Measurements from ENCODE around the gene ITGA8. TPM values are rescaled to one million over a fixed set of nuclear protein-coding genes. Genes with fewer than 3 reads are reported as not detected.

Gene ITGA8
- total and polyA plus RNA-seq, 12 donors: 4.7 to 46.0 (median 22.2) TPM

GRCh38 chr10:15550950-15551349 lies 168.8 kb downstream of the ITGA8 start:
- intact Hi-C loops (cut with DNase I): no loop called here
- Histone ChIP-seq H3K27ac (no peak overlapping the region), H3K36me3 (replicated peaks in 1 of 2) (no peaks in the 10 kb centered on the region), H3K4me1 (replicated peaks in 1 of 2) (no peaks in the 10 kb centered on the region), H3K27me3 (no peaks in the 10 kb centered on the region), H3K4me3 (no peak overlapping the region), H3K9me3 (replicated peaks in 1 of 3) (no peaks in the 10 kb centered on the region)
- DNase-seq: no peak
- 81 to 86% (median 83%) methylated on average over 3 of the region's 3 CpGs for WGBS, 4 donors
- TF ChIP-seq CTCF (IDR thresholded peaks at IDR 0.05) (no peak), POLR2A (IDR thresholded peaks at IDR 0.05) (no peak)

DNA sequence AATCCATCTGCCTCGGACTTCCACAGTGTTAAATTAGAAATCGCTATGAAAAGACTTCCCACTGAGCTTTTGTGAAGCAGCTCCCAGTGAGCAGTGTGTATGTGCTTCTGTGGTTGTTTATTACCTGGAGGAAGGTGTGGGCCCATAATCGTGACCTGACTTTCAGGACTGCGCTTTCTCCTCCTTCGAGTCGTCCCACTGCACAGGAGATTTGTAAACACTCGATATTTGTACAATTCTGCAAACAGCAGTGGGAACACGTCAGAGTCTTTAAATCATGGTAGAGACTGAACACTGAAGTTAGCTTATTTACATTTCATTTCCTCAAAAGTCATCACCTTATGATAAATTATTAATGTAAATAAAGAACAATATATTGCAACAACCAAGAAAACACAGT lies 171.4 kb downstream of the ITGA8 start:
- TF ChIP-seq POLR2A (IDR thresholded peaks at IDR 0.05) (no peak), CTCF (IDR thresholded peaks at IDR 0.05) (no peak)
- no peak for DNase-seq
- no peak overlapping the region for H3K27ac ChIP-seq
- no peaks in the 10 kb centered on the region for H3K27me3 ChIP-seq
- no peaks in the 10 kb centered on the region for H3K4me1 ChIP-seq (replicated peaks in 1 of 2)
- intact Hi-C loops (cut with DNase I): no loop called here
- H3K9me3 ChIP-seq (replicated peaks in 1 of 3): no peaks in the 10 kb centered on the region
- WGBS, 4 donors: 71 to 82% (median 77%) methylated on average over 7 to 8 of the region's 8 CpGs
- no peak overlapping the region for H3K4me3 ChIP-seq
- H3K36me3 ChIP-seq (replicated peaks in 1 of 2): no peaks in the 10 kb centered on the region

- 77 to 84% (median 79%) methylated on average over 5 of the region's 5 CpGs for WGBS, 4 donors
- H3K9me3 ChIP-seq (replicated peaks in 1 of 3): no peaks in the 10 kb centered on the region
- no peak for TF ChIP-seq CTCF (IDR thresholded peaks at IDR 0.05)
- no peak for TF ChIP-seq POLR2A (IDR thresholded peaks at IDR 0.05)
- intact Hi-C loops (cut with DNase I): no loop called here
- no peaks in the 10 kb centered on the region for H3K27me3 ChIP-seq
- H3K4me3 ChIP-seq: no peak overlapping the region
- no peaks in the 10 kb centered on the region for H3K4me1 ChIP-seq (replicated peaks in 1 of 2)
- H3K27ac ChIP-seq: no peak overlapping the region
- DNase-seq: no peak
- H3K36me3 ChIP-seq (replicated peaks in 1 of 2): no peaks in the 10 kb centered on the region
Observed at GRCh38 chr10:15546606-15547005, 173.1 kb downstream of the ITGA8 start.

GRCh38 chr10:15545884-15546283 lies 173.8 kb downstream of the ITGA8 start:
- 84 to 96% (median 90%) methylated on average over 4 of the region's 4 CpGs for WGBS, 4 donors
- Histone ChIP-seq H3K36me3 (replicated peaks in 1 of 2) (no peaks in the 10 kb centered on the region), H3K4me1 (replicated peaks in 1 of 2) (no peaks in the 10 kb centered on the region), H3K27ac (no peak overlapping the region), H3K9me3 (replicated peaks in 1 of 3) (no peaks in the 10 kb centered on the region), H3K27me3 (no peaks in the 10 kb centered on the region), H3K4me3 (no peak overlapping the region)
- TF ChIP-seq CTCF (IDR thresholded peaks at IDR 0.05) (no peak), POLR2A (IDR thresholded peaks at IDR 0.05) (no peak)
- intact Hi-C loops (cut with DNase I): no loop called here
- DNase-seq: no peak
